Cardiac fibroblast (primary cell): ENCODE results near the gene IL24.

ENCODE experiments used
- DNase-seq, 2 donors: peaks; one replicate each; pipeline versions ENCODE4 v3.0.0 to v3.0.0-alpha.2; 2010; ENCODE audit warnings: low read depth in 2 of 2
- H3K4me3 ChIP-seq, 2 donors: replicated peaks in 1 of 2; 1 replicate in 1 of 2; 2 replicates in 1 of 2; pipeline ENCODE4 v1.5.1; 2011; ENCODE audit warnings: low read depth in 2 of 2, low read length in 2 of 2, mild to moderate bottlenecking in 2 of 2, moderate library complexity in 1 of 2
- CTCF ChIP-seq: IDR thresholded peaks from one replicate; pipeline ENCODE4 v1.5.1; 2011; ENCODE audit warnings: low read depth, mild to moderate bottlenecking, low read length, inconsistent platforms

The IL24 gene

GRCh38 chr1:206901944-206902343 is 4.7 kb downstream of the IL24 start:
- no peak for TF ChIP-seq CTCF
- DNase-seq = no peak
- H3K4me3 ChIP-seq = no peak overlapping the region

GRCh38 chr1:206902702-206903101 is 5.5 kb downstream of the IL24 start:
- no peak for TF ChIP-seq CTCF
- H3K4me3 ChIP-seq = no peak overlapping the region
- DNase-seq = no peak

GRCh38 chr1:206903687-206904086 is 6.4 kb downstream of the IL24 start:
- peak in 1 of 2 donors; percentile 53 for DNase-seq
- no peak for TF ChIP-seq CTCF

GRCh38 chr1:206904423-206905142 is 7.3 kb downstream of the IL24 start:
- no peak overlapping the region for H3K4me3 ChIP-seq
- no peak for TF ChIP-seq CTCF
- no peak for DNase-seq

More at GRCh38 chr1:206903687-206904086, 6.4 kb downstream of the IL24 start:
- no peak overlapping the region for H3K4me3 ChIP-seq

GRCh38 chr1:206905295-206906164 is 8.3 kb downstream of the IL24 start:
- H3K4me3 ChIP-seq = no peak overlapping the region
- peak; percentile 85 to 99 for DNase-seq
- peak; percentile 13 for TF ChIP-seq CTCF

GRCh38 chr1:206907304-206907991 is 10.2 kb downstream of the IL24 start:
- no peak overlapping the region for H3K4me3 ChIP-seq
- DNase-seq = no peak
- TF ChIP-seq CTCF = no peak
